SK-N-SH treated with all-trans-retinoic acid at 6 μM for 48 hours (cell line): Measurements from ENCODE around the gene CIAO2A.

Experiments used
- ARNTL ChIP-seq: fragments of 450-650 bp; formaldehyde crosslinking; IDR thresholded peaks from 2 replicates; pipeline ENCODE4 v1.5.0; 2020; ENCODE audit warnings: low read depth, mild to moderate bottlenecking, moderate library complexity, borderline replicate concordance
- ESRRG ChIP-seq: fragments of 250-450 bp; sonication (Bioruptor Pico); IDR thresholded peaks from 2 replicates; pipeline ENCODE4 v1.6.1; 2021; ENCODE audit warnings: mild to moderate bottlenecking
- SNAI2 ChIP-seq: fragments of 250-450 bp; sonication (Bioruptor Pico); IDR thresholded peaks from 2 replicates; pipeline ENCODE4 v1.5.0; 2020; ENCODE audit warnings: mild to moderate bottlenecking, moderate library complexity
- ZFP30 ChIP-seq: fragments of 450-650 bp; formaldehyde crosslinking; IDR thresholded peaks from 2 replicates; pipeline ENCODE4 v1.5.0; 2022; ENCODE audit warnings: mild to moderate bottlenecking, moderate library complexity

- TF ChIP-seq SNAI2 (CRISPR knock-in tag) (no peak), ZFP30 (CRISPR knock-in tag) (no peak), ARNTL (no peak), ESRRG (CRISPR knock-in tag) (no peak)
These were observed 17.5 kb upstream of the CIAO2A start for GRCh38 chr15:64110950-64111678.
